IPS-NIHi11 (cell line): ENCODE data around the gene RAB44.

Experiments
- DNase-seq: peaks from one replicate; pipeline ENCODE4 v3.0.0; 2012; ENCODE audit warnings: mixed read lengths, low spot score

RAB44 gene

GRCh38 chr6:36771145-36771544, 73.5 kb downstream of the RAB44 start:
- DNase-seq = no peak

- DNase-seq = no peak
These were observed 74.8 kb downstream of the RAB44 start for GRCh38 chr6:36772397-36772796.

- DNase-seq = no peak
These were observed 76.7 kb downstream of the RAB44 start for GRCh38 chr6:36774331-36774730.

- no peak for DNase-seq
These were observed 78.5 kb downstream of the RAB44 start for GRCh38 chr6:36776167-36776566.

- DNase-seq = no peak
These were observed 80.2 kb downstream of the RAB44 start for GRCh38 chr6:36777801-36778200.

GRCh38 chr6:36779227-36779626, 81.6 kb downstream of the RAB44 start:
- DNase-seq = no peak

GRCh38 chr6:36780442-36781177, 83.0 kb downstream of the RAB44 start:
- no peak for DNase-seq

- DNase-seq = no peak
These were observed 84.0 kb downstream of the RAB44 start for GRCh38 chr6:36781669-36782068.
